Liver (tissue), 9 donors: Measurements from ENCODE around the gene ARX. TPM values are rescaled to one million over a fixed set of nuclear protein-coding genes. Genes with fewer than 3 reads are reported as not detected.

Source experiments
- DNase-seq: peaks from one replicate; pipeline ENCODE4 v3.0.0-alpha.2; 2017; ENCODE audit warnings: low spot score
- H3K27ac ChIP-seq, 2 donors: one replicate each; pipeline ENCODE4 v1.7.0; 2013; ENCODE audit warnings: inconsistent platforms in 2 of 2, low read length in 2 of 2, control low read depth in 1 of 2, low read depth in 1 of 2, mild to moderate bottlenecking in 1 of 2
- H3K27me3 ChIP-seq, 4 donors: one replicate each; pipeline versions ENCODE4 v1.6.1 to v1.7.0; 2013; ENCODE audit warnings: low read length in 3 of 4, inconsistent platforms in 1 of 4, mild to moderate bottlenecking in 1 of 4, moderate library complexity in 1 of 4; ENCODE audit not compliant: control insufficient read depth in 4 of 4, insufficient read depth in 4 of 4
- H3K36me3 ChIP-seq, 4 donors: one replicate each; pipeline versions ENCODE4 v1.6.1 to v1.7.0; 2013; ENCODE audit warnings: low read length in 3 of 4, mild to moderate bottlenecking in 3 of 4, low read depth in 1 of 4, moderate library complexity in 1 of 4; ENCODE audit not compliant: control insufficient read depth in 4 of 4, insufficient read depth in 3 of 4
- H3K4me1 ChIP-seq, 4 donors: one replicate each; pipeline versions ENCODE4 v1.6.1 to v1.7.0; 2013; ENCODE audit warnings: low read length in 3 of 4, mild to moderate bottlenecking in 3 of 4, moderate library complexity in 1 of 4; ENCODE audit not compliant: control insufficient read depth in 4 of 4, insufficient read depth in 4 of 4
- H3K4me3 ChIP-seq, 3 donors: one replicate each; pipeline versions ENCODE4 v1.6.1 to v1.7.0; 2013; ENCODE audit warnings: low read length in 3 of 3, control low read depth in 1 of 3, low read depth in 1 of 3, mild to moderate bottlenecking in 1 of 3
- H3K9ac ChIP-seq, 2 donors: one replicate each; pipeline ENCODE4 v1.7.0; 2013; ENCODE audit warnings: low read length in 2 of 2, mild to moderate bottlenecking in 2 of 2, moderate library complexity in 2 of 2, control low read depth in 1 of 2, low read depth in 1 of 2
- H3K9me3 ChIP-seq, 4 donors: one replicate each; pipeline versions ENCODE4 v1.6.1 to v1.7.0; 2013; ENCODE audit warnings: low read length in 3 of 4; ENCODE audit not compliant: control insufficient read depth in 4 of 4
- EGR1 ChIP-seq, 2 donors: IDR thresholded peaks; 2 replicates each; pipeline ENCODE4 v1.6.1; 2016 to 2018; ENCODE audit warnings: antibody characterized with exemption in 2 of 2, low read depth in 2 of 2
- FOXA1 ChIP-seq: IDR thresholded peaks from 2 replicates; pipeline ENCODE4 v1.6.1; 2016; ENCODE audit warnings: antibody characterized with exemption
- FOXA2 ChIP-seq: IDR thresholded peaks from 2 replicates; pipeline ENCODE4 v1.6.1; 2016; ENCODE audit warnings: antibody characterized with exemption
- HNF4A ChIP-seq, 2 donors: conservative IDR thresholded peaks; 2 replicates each; pipeline ENCODE4 v1.6.1; 2016; ENCODE audit warnings: antibody characterized with exemption in 2 of 2, mild to moderate bottlenecking in 2 of 2
- HNF4G ChIP-seq: IDR thresholded peaks from 2 replicates; pipeline ENCODE4 v1.6.1; 2016; ENCODE audit warnings: antibody characterized with exemption
- JUND ChIP-seq, 2 donors: IDR thresholded peaks; 2 replicates each; pipeline ENCODE4 v1.6.1; 2016; ENCODE audit warnings: antibody characterized with exemption in 2 of 2
- MAX ChIP-seq: IDR thresholded peaks from 2 replicates; pipeline ENCODE4 v1.6.1; 2016; ENCODE audit warnings: antibody characterized with exemption
- NR2F2 ChIP-seq: IDR thresholded peaks from 2 replicates; pipeline ENCODE4 v1.6.1; 2016; ENCODE audit warnings: antibody characterized with exemption
- RAD21 ChIP-seq, 2 donors: IDR thresholded peaks; 2 replicates each; pipeline ENCODE4 v1.6.1; 2016; ENCODE audit warnings: antibody characterized with exemption in 2 of 2, mild to moderate bottlenecking in 2 of 2
- REST ChIP-seq: IDR thresholded peaks from 2 replicates; pipeline ENCODE4 v1.6.1; 2016; ENCODE audit warnings: antibody characterized with exemption, mild to moderate bottlenecking
- RXRA ChIP-seq, 2 donors: IDR thresholded peaks; 2 replicates each; pipeline ENCODE4 v1.6.1; 2017 to 2018; ENCODE audit warnings: antibody characterized with exemption in 2 of 2, mild to moderate bottlenecking in 1 of 2
- TAF1 ChIP-seq: conservative IDR thresholded peaks from 2 replicates; pipeline ENCODE4 v1.6.1; 2016; ENCODE audit warnings: antibody characterized with exemption, mild to moderate bottlenecking
- YY1 ChIP-seq: IDR thresholded peaks from 2 replicates; pipeline ENCODE4 v1.6.1; 2016; ENCODE audit warnings: antibody characterized with exemption, mild to moderate bottlenecking
- ZBTB33 ChIP-seq: IDR thresholded peaks from 2 replicates; pipeline ENCODE4 v1.6.1; 2016; ENCODE audit warnings: antibody characterized with exemption
- WGBS: extraction: QIAGEN DNeasy Blood & Tissue Kit; methylation state at CpG from one replicate; pipeline ENCODE4 v1.1.7; 2013; 5-methylcytosine and 5-hydroxymethylcytosine counted together
- polyA plus RNA-seq, 2 donors: library from polyadenylated mRNA; stranded (reverse) in 1 of 2; unstranded in 1 of 2; fragments of 200-250 nt in 1 of 2; fragments of >200 nt in 1 of 2; fragmentation: Nextera tagmentation in 1 of 2; extraction: Ambion mirVana in 1 of 2; gene quantifications; one replicate each; pipeline versions ENCODE4 v1.2.1 to v1.2.3, GENCODE V29; 2013 to 2015
- total RNA-seq, 2 donors: library from RNA; depleted of rRNA; stranded (reverse); fragments of >200 nt; gene quantifications; one replicate each; pipeline ENCODE4 v1.2.3, GENCODE V29; 2014
- TF ChIP-seq, protein P1 (sequence below): IDR thresholded peaks from 2 replicates; pipeline ENCODE4 v1.6.1; 2016; ENCODE audit warnings: antibody characterized with exemption
- donor health status: healthy.
- donor health status: healthy.
- donor health status: healthy.
- donor health status: healthy.
- donor health status: healthy.

Gene ARX
- total and polyA plus RNA-seq, 4 donors: not detected

- peaks cover 0 to 10% (median 0%) of the 10 kb centered on the region in 4 donors for H3K27me3 ChIP-seq
- H3K27ac ChIP-seq: no peak overlapping the region
- no peak for DNase-seq
- H3K9me3 ChIP-seq: no peaks in the 10 kb centered on the region
- 97% methylated on average over 8 of the region's 8 CpGs for WGBS
- TF ChIP-seq, protein P1, sequence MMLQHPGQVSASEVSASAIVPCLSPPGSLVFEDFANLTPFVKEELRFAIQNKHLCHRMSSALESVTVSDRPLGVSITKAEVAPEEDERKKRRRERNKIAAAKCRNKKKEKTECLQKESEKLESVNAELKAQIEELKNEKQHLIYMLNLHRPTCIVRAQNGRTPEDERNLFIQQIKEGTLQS: no peak
- TF ChIP-seq MAX (no peak), RAD21 (IDR thresholded peaks at IDR 0.05) (no peak)
- no peaks in the 10 kb centered on the region for H3K36me3 ChIP-seq
- no peak overlapping the region for H3K4me3 ChIP-seq
- no peak overlapping the region for H3K9ac ChIP-seq
- H3K4me1 ChIP-seq: peaks cover 5 to 11% (median 9%) of the 10 kb centered on the region in 4 donors
Observed at GRCh38 chrX:24999511-24999910, 16.3 kb downstream of the ARX start.

DNA sequence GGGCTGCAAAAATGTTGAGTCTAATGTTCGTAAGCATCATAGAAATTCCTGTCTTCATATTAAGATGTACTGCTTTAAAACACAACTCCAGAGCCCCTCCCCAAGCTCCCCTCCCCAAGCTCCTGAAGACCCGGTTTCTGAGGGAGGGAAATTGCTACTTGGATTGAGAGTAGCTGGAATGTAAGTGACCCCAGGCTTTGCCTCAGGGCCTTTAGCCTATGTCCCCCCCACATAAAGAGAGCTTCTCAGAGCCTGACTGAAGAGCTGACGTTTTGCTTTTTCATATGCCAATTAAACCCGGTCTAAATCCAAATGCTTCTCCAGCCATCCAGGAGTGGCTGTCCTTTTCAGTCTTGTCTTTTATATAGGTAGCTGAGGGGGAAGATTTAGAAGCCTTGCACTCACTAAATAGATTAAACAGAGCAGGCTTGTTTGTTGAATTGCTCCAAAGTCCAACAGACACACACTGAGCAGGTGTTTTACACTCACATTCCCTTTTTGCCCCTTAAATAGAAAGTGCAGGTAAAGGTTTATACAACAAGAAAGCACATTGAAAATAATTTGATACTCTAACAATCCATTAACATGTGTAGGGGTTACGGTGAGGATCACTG is 19.6 kb downstream of the ARX start:
- H3K36me3 ChIP-seq: no peaks in the 10 kb centered on the region

DNA sequence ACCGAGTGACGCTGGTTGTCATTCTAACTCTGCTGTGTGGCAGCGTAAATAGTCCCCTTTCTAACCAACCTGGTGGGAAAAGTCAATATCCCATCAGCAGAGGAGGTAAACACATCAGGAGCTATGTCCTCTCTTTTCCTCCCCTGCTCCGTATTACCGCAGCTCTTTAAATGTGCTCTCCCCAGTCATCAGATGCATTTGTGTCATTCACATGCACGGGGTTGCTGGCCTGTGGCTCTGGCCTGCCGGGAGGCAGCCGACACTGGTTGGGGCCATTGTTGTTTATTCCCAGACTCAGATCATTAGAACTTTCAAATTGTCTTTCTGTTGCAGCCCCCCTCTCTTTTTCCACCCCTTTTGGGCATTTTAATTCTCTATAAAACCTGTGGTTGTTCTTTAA is 21.9 kb downstream of the ARX start:
- Histone ChIP-seq H3K36me3 (no peaks in the 10 kb centered on the region), H3K27me3 (no peaks in the 10 kb centered on the region), H3K4me3 (no peak overlapping the region), H3K27ac (no peak overlapping the region), H3K4me1 (peaks cover 0 to 4% (median 0%) of the 10 kb centered on the region in 4 donors), H3K9ac (no peak overlapping the region), H3K9me3 (no peaks in the 10 kb centered on the region)
- no peak for DNase-seq
- 94% methylated on average over 8 of the region's 8 CpGs for WGBS
- no peak for TF ChIP-seq JUND (IDR thresholded peaks at IDR 0.05)

More for the DNA sequence above, 19.6 kb downstream of the ARX start:
- H3K27ac ChIP-seq: no peak overlapping the region
- peaks cover 0 to 2% (median 0%) of the 10 kb centered on the region in 4 donors for H3K27me3 ChIP-seq
- no peak overlapping the region for H3K9ac ChIP-seq
- 71% methylated on average over 5 of the region's 5 CpGs for WGBS
- no peak overlapping the region for H3K4me3 ChIP-seq
- H3K4me1 ChIP-seq: peaks cover 0 to 4% (median 0%) of the 10 kb centered on the region in 4 donors
- no peak for DNase-seq
- TF ChIP-seq HNF4A (conservative IDR thresholded peaks at IDR 0.05): peak; percentile 54 to 58
- TF ChIP-seq, protein P1: no peak
- no peaks in the 10 kb centered on the region for H3K9me3 ChIP-seq

DNA sequence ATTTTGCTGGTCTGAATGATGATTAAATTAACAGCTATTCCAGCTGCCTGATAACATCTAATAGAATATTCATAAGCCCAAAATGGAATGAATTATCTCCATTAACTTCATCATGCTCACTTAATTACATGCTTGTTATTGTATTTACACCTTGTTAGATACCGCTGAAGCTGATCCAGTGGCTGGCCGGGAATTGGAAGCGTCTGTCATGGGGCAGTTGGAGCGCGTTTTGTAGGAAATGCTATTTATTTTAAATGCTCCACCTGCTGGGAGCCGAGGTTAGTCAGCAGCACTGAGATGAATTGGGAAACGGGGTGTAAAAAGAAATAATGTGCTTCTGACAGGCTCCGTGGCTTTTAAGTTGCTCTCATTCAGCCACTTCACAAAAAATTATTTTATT is 25.2 kb downstream of the ARX start:
- TF ChIP-seq RAD21 (IDR thresholded peaks at IDR 0.05) (no peak), FOXA1 (no peak), YY1 (no peak), TAF1 (no peak), FOXA2 (no peak), MAX (no peak), JUND (IDR thresholded peaks at IDR 0.05) (no peak), ZBTB33 (no peak), HNF4G (no peak), HNF4A (conservative IDR thresholded peaks at IDR 0.05) (no peak), NR2F2 (no peak), REST (no peak), EGR1 (IDR thresholded peaks at IDR 0.05; ENCODE audit: low read depth in 2 of 2) (no peak), RXRA (IDR thresholded peaks at IDR 0.05) (no peak)
- TF ChIP-seq, protein P1: no peak
- no peak for DNase-seq
- Histone ChIP-seq H3K9ac (no peak overlapping the region), H3K27me3 (no peaks in the 10 kb centered on the region), H3K36me3 (no peaks in the 10 kb centered on the region), H3K27ac (no peak overlapping the region), H3K4me3 (no peak overlapping the region), H3K9me3 (no peaks in the 10 kb centered on the region), H3K4me1 (no peaks in the 10 kb centered on the region)
- WGBS: 94% methylated on average over 8 of the region's 8 CpGs
